HG03045 (cell line): Measurements from ENCODE around the gene HOXB2.

ENCODE experiments used
- ATAC-seq: cut with Tn5 transposase; IDR thresholded peaks from one replicate; pipeline ENCODE4 v1.9.1; 2021; ENCODE audit warnings: mild to moderate bottlenecking, moderate library complexity; ENCODE audit not compliant: unreplicated experiment

HOXB2 gene

GRCh38 chr17:48553826-48554225 is 8.9 kb upstream of the HOXB2 start:
- no peak for ATAC-seq

- ATAC-seq, result no peak
Observed at GRCh38 chr17:48553190-48553547, 8.3 kb upstream of the HOXB2 start.

GRCh38 chr17:48552466-48553189 is 7.7 kb upstream of the HOXB2 start:
- no peak for ATAC-seq

GRCh38 chr17:48551596-48552465 is 6.9 kb upstream of the HOXB2 start:
- ATAC-seq, result no peak

GRCh38 chr17:48551214-48551555 is 6.3 kb upstream of the HOXB2 start:
- no peak for ATAC-seq

- no peak for ATAC-seq
Observed at GRCh38 chr17:48550502-48551213, 5.7 kb upstream of the HOXB2 start.

- ATAC-seq, result no peak
Observed at GRCh38 chr17:48549914-48550501, 5.1 kb upstream of the HOXB2 start.

GRCh38 chr17:48549281-48549630 is 4.3 kb upstream of the HOXB2 start:
- no peak for ATAC-seq

GRCh38 chr17:48548523-48549280 is 3.8 kb upstream of the HOXB2 start:
- ATAC-seq, result no peak

GRCh38 chr17:48547808-48548522 is 3.1 kb upstream of the HOXB2 start:
- ATAC-seq, result no peak

GRCh38 chr17:48546924-48547807 is 2.3 kb upstream of the HOXB2 start:
- no peak for ATAC-seq

GRCh38 chr17:48546137-48546923 is 1.4 kb upstream of the HOXB2 start:
- ATAC-seq, result no peak

- ATAC-seq, result no peak
Observed at GRCh38 chr17:48545539-48545938, 630 bp upstream of the HOXB2 start.

GRCh38 chr17:48544349-48545021 is 424 bp downstream of the HOXB2 start:
- no peak for ATAC-seq

- ATAC-seq, result no peak
Observed at GRCh38 chr17:48543854-48544348, 1.0 kb downstream of the HOXB2 start.

GRCh38 chr17:48543107-48543853 is 1.6 kb downstream of the HOXB2 start:
- ATAC-seq, result no peak

- no peak for ATAC-seq
Observed at GRCh38 chr17:48542698-48543106, 2.2 kb downstream of the HOXB2 start.
